H9 (cell line): ENCODE results near the gene MEF2A. TPM values are rescaled to one million over a fixed set of nuclear protein-coding genes. Genes with fewer than 3 reads are reported as not detected.

Experiments
- DNase-seq: peaks from one replicate; pipeline ENCODE4 v3.0.0-alpha.2; 2017
- H2AFZ ChIP-seq: one replicate; pipeline ENCODE4 v1.6.1; 2013; ENCODE audit warnings: mild to moderate bottlenecking, low read length, control low read depth, moderate library complexity
- H2AK5ac ChIP-seq: 2 replicates; pipeline ENCODE4 v1.6.1; 2013; ENCODE audit warnings: low read length, control low read depth, mixed read lengths; ENCODE audit not compliant: insufficient read length
- H2BK120ac ChIP-seq: one replicate; pipeline ENCODE4 v1.6.1; 2013; ENCODE audit warnings: low read depth, mild to moderate bottlenecking, low read length, control low read depth, inconsistent platforms; ENCODE audit not compliant: poor library complexity, severe bottlenecking
- H2BK12ac ChIP-seq: 2 replicates; pipeline ENCODE4 v1.6.1; 2013; ENCODE audit warnings: low read length, control low read depth, mixed read lengths, low read depth; ENCODE audit not compliant: insufficient read length
- H2BK15ac ChIP-seq: 2 replicates; pipeline ENCODE4 v1.6.1; 2013; ENCODE audit warnings: low read depth, low read length, control low read depth
- H2BK20ac ChIP-seq: one replicate; pipeline ENCODE4 v1.6.1; 2013; ENCODE audit warnings: low read depth, mild to moderate bottlenecking, low read length, control low read depth, inconsistent platforms; ENCODE audit not compliant: poor library complexity, severe bottlenecking
- H2BK5ac ChIP-seq: 2 replicates; pipeline ENCODE4 v1.6.1; 2013; ENCODE audit warnings: low read length, control low read depth, mixed read lengths; ENCODE audit not compliant: insufficient read length
- H3K14ac ChIP-seq: 2 replicates; pipeline ENCODE4 v1.6.1; 2013; ENCODE audit warnings: low read length, control low read depth; ENCODE audit not compliant: insufficient read depth
- H3K18ac ChIP-seq: 2 replicates; pipeline ENCODE4 v1.6.1; 2013; ENCODE audit warnings: low read depth, mild to moderate bottlenecking, mixed read lengths, low read length, control low read depth; ENCODE audit not compliant: insufficient read length
- H3K23ac ChIP-seq: 2 replicates; pipeline ENCODE4 v1.6.1; 2013; ENCODE audit warnings: low read length, control low read depth, mixed read lengths, low read depth; ENCODE audit not compliant: insufficient read length
- H3K23me2 ChIP-seq: 2 replicates; pipeline ENCODE4 v1.6.1; 2013; ENCODE audit warnings: low read depth, mild to moderate bottlenecking, mixed read lengths, low read length, control low read depth; ENCODE audit not compliant: insufficient read length, poor library complexity, severe bottlenecking
- H3K27ac ChIP-seq: 2 replicates; pipeline ENCODE4 v1.5.1; 2013; ENCODE audit warnings: low read length, control low read depth, mixed read lengths, low read depth; ENCODE audit not compliant: insufficient read length
- H3K27me3 ChIP-seq: 2 replicates; pipeline ENCODE4 v1.6.1; 2013; ENCODE audit warnings: low read length, control low read depth, inconsistent platforms; ENCODE audit not compliant: insufficient read depth
- H3K4ac ChIP-seq: 2 replicates; pipeline ENCODE4 v1.6.1; 2013; ENCODE audit warnings: low read depth, mild to moderate bottlenecking, control low read depth, inconsistent platforms, low read length, moderate library complexity
- H3K4me1 ChIP-seq: 2 replicates; pipeline ENCODE4 v1.6.1; 2013; ENCODE audit warnings: low read length, control low read depth, inconsistent platforms; ENCODE audit not compliant: insufficient read depth
- H3K4me2 ChIP-seq: 2 replicates; pipeline ENCODE4 v1.6.1; 2013; ENCODE audit warnings: low read length, control low read depth, mixed read lengths; ENCODE audit not compliant: insufficient read length, insufficient read depth
- H3K56ac ChIP-seq: 2 replicates; pipeline ENCODE4 v1.6.1; 2013; ENCODE audit warnings: low read depth, mild to moderate bottlenecking, mixed read lengths, low read length, control low read depth; ENCODE audit not compliant: insufficient read length
- H3K79me1 ChIP-seq: 2 replicates; pipeline ENCODE4 v1.6.1; 2013; ENCODE audit warnings: low read depth, mild to moderate bottlenecking, moderate library complexity, low read length, control low read depth, inconsistent platforms; ENCODE audit not compliant: insufficient read depth, poor library complexity, severe bottlenecking
- H3K79me2 ChIP-seq: 2 replicates; pipeline ENCODE4 v1.6.1; 2013; ENCODE audit warnings: low read length, control low read depth, inconsistent platforms; ENCODE audit not compliant: insufficient read depth
- H3K9ac ChIP-seq: 2 replicates; pipeline ENCODE4 v1.6.1; 2013; ENCODE audit warnings: low read length, control low read depth, mixed read lengths; ENCODE audit not compliant: insufficient read length; ENCODE audit errors: extremely low read depth
- H3K9me3 ChIP-seq: one replicate; pipeline ENCODE4 v1.6.1; 2013; ENCODE audit warnings: low read depth, low read length, inconsistent platforms; ENCODE audit not compliant: control insufficient read depth
- H3T11ph ChIP-seq: one replicate; pipeline ENCODE4 v1.6.1; 2013; ENCODE audit warnings: mild to moderate bottlenecking, low read length, control low read depth, inconsistent platforms
- H4K20me1 ChIP-seq: one replicate; pipeline ENCODE4 v1.6.1; 2013; ENCODE audit not compliant: control insufficient read depth, insufficient read length, insufficient read depth
- H4K5ac ChIP-seq: 2 replicates; pipeline ENCODE4 v1.6.1; 2013; ENCODE audit warnings: low read depth, mild to moderate bottlenecking, mixed read lengths, low read length, control low read depth; ENCODE audit not compliant: insufficient read length
- H4K8ac ChIP-seq: replicated peaks from 2 replicates; pipeline ENCODE4 v1.6.1; 2013; ENCODE audit warnings: low read length, control low read depth, mixed read lengths, low read depth; ENCODE audit not compliant: insufficient read length
- H4K91ac ChIP-seq: 2 replicates; pipeline ENCODE4 v1.6.1; 2013; ENCODE audit warnings: low read depth, mild to moderate bottlenecking, moderate library complexity, mixed read lengths, low read length, control low read depth; ENCODE audit not compliant: insufficient read length
- H3K27ac Mint-ChIP-seq, 3 experiments: 2 replicates in 2 of 3; 3 replicates in 1 of 3; pipeline ENCODE4 v1.8.0; 2020 to 2021; ENCODE audit warnings: mixed read lengths in 3 of 3, mild to moderate bottlenecking in 1 of 3, moderate library complexity in 1 of 3
- H3K27me3 Mint-ChIP-seq: 2 replicates; pipeline ENCODE4 v1.8.0; 2021; ENCODE audit warnings: low read depth, mild to moderate bottlenecking, moderate library complexity, mixed read lengths
- H3K36me3 Mint-ChIP-seq, 3 experiments: 2 replicates in 2 of 3; 3 replicates in 1 of 3; pipeline ENCODE4 v1.8.0; 2020 to 2021; ENCODE audit warnings: low read depth in 3 of 3, mixed read lengths in 3 of 3; ENCODE audit not compliant: insufficient read depth in 1 of 3
- H3K4me1 Mint-ChIP-seq, 2 experiments: 2 replicates each; pipeline ENCODE4 v1.8.0; 2020; ENCODE audit warnings: mixed read lengths in 2 of 2
- H3K4me3 Mint-ChIP-seq, 2 experiments: 2 replicates in 1 of 2; 3 replicates in 1 of 2; pipeline ENCODE4 v1.8.0; 2020 to 2021; ENCODE audit warnings: mild to moderate bottlenecking in 2 of 2, mixed read lengths in 2 of 2, moderate library complexity in 1 of 2
- H3K9me3 Mint-ChIP-seq, 2 experiments: 2 replicates in 1 of 2; 3 replicates in 1 of 2; pipeline ENCODE4 v1.8.0; 2020; ENCODE audit warnings: mild to moderate bottlenecking in 2 of 2, mixed read lengths in 2 of 2, moderate library complexity in 1 of 2
- WGBS: extraction: QIAGEN DNeasy Blood & Tissue Kit; methylation state at CpG from one replicate; pipeline ENCODE4 v1.1.7; 2013; ENCODE audit warnings: missing lambda C conversion rate, low lambda C conversion rate, mixed read lengths; ENCODE audit not compliant: insufficient read length; ENCODE audit errors: extremely low coverage; 5-methylcytosine and 5-hydroxymethylcytosine counted together
- total RNA-seq: library from RNA; stranded (reverse); gene quantifications from 2 replicates; pipeline ENCODE4 v1.2.1, GENCODE V29; 2021
- TF ChIP-seq, protein P1 (sequence below): fragments of 200-600 bp; sonication (generic); conservative IDR thresholded peaks from 3 replicates; pipeline ENCODE4 v1.8.0; 2021; ENCODE audit warnings: antibody characterized with exemption, mild to moderate bottlenecking

Gene MEF2A
- total RNA-seq, 1 experiment from 2014 or later, result 20.7 TPM

DNA sequence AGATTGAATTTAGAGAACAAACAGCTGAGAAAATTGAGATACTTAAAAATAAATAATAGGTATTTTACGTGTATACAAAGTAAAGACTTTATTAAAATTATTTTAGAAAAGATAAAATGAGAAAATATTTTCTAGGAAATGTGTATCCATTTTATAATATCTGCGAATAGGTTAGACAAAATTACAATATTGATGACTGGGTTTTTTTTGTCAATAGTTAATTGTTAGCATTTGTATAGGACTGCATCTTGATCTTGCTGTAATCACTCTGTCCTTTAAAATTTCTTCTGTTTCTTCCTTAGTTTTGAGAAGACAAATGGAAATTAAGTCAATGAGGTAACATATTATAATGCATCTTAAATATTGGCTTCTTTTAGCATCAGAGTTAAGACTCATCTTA, 50.3 kb downstream of the MEF2A start:
- H2BK15ac ChIP-seq, result no peak overlapping the region
- peaks cover 41 to 44% of the 10 kb centered on the region in 2 experiments for H3K4me1 Mint-ChIP-seq
- no peak overlapping the region for H2BK120ac ChIP-seq
- no peak for DNase-seq
- H2BK12ac ChIP-seq, result no peak overlapping the region
- TF ChIP-seq, protein P1, sequence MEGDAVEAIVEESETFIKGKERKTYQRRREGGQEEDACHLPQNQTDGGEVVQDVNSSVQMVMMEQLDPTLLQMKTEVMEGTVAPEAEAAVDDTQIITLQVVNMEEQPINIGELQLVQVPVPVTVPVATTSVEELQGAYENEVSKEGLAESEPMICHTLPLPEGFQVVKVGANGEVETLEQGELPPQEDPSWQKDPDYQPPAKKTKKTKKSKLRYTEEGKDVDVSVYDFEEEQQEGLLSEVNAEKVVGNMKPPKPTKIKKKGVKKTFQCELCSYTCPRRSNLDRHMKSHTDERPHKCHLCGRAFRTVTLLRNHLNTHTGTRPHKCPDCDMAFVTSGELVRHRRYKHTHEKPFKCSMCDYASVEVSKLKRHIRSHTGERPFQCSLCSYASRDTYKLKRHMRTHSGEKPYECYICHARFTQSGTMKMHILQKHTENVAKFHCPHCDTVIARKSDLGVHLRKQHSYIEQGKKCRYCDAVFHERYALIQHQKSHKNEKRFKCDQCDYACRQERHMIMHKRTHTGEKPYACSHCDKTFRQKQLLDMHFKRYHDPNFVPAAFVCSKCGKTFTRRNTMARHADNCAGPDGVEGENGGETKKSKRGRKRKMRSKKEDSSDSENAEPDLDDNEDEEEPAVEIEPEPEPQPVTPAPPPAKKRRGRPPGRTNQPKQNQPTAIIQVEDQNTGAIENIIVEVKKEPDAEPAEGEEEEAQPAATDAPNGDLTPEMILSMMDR, result no peak
- H3K79me1 ChIP-seq, result peaks cover 3% of the 10 kb centered on the region
- no peak overlapping the region for H3K56ac ChIP-seq
- no peak overlapping the region for H2AFZ ChIP-seq
- no peaks in the 10 kb centered on the region for H4K20me1 ChIP-seq
- H3K9me3 ChIP-seq, result no peaks in the 10 kb centered on the region
- no peak overlapping the region for H3K23ac ChIP-seq
- H2BK20ac ChIP-seq, result no peak overlapping the region
- no peaks in the 10 kb centered on the region for H3K27me3 ChIP-seq
- no peak overlapping the region for H2AK5ac ChIP-seq
- no peaks in the 10 kb centered on the region for H3K27me3 Mint-ChIP-seq
- H3K23me2 ChIP-seq, result no peaks in the 10 kb centered on the region
- no peak overlapping the region for H3T11ph ChIP-seq
- H3K18ac ChIP-seq, result no peak overlapping the region
- H4K5ac ChIP-seq, result no peak overlapping the region
- no peak overlapping the region for H3K14ac ChIP-seq
- H3K4me2 ChIP-seq, result no peak overlapping the region
- no peak overlapping the region for H4K91ac ChIP-seq
- no peak overlapping the region for H3K27ac Mint-ChIP-seq
- no peaks in the 10 kb centered on the region for H3K9me3 Mint-ChIP-seq
- peaks cover 8% of the 10 kb centered on the region; the same call in 1 of the 2 replicates for H3K4me1 ChIP-seq
- no peak overlapping the region for H3K9ac ChIP-seq
- H3K4ac ChIP-seq, result no peak overlapping the region
- H3K36me3 Mint-ChIP-seq, result no peaks in the 10 kb centered on the region; a peak in 1 of 7 replicates
- H2BK5ac ChIP-seq, result no peak overlapping the region
- peaks cover 4% of the 10 kb centered on the region; the same call in 1 of the 2 replicates for H3K79me2 ChIP-seq
- H3K4me3 Mint-ChIP-seq, result no peak overlapping the region
- H3K27ac ChIP-seq, result no peak overlapping the region
- no CpG with 5 or more reads among the region's 2 CpGs for WGBS
- H4K8ac ChIP-seq, result no peak overlapping the region
